HG03135 (cell line): Measurements from ENCODE around the gene BRINP2.

Source experiments
- ATAC-seq: cut with Tn5 transposase; IDR thresholded peaks from one replicate; pipeline ENCODE4 v1.9.1; 2021; ENCODE audit warnings: mild to moderate bottlenecking, moderate library complexity; ENCODE audit not compliant: unreplicated experiment

Gene BRINP2

GRCh38 chr1:177219554-177220458, 49.0 kb downstream of the BRINP2 start:
- no peak for ATAC-seq

GRCh38 chr1:177223359-177223758, 52.6 kb downstream of the BRINP2 start:
- ATAC-seq, result no peak

- ATAC-seq, result no peak
These were observed 57.4 kb downstream of the BRINP2 start for GRCh38 chr1:177227978-177228692.

- ATAC-seq, result no peak
These were observed 57.9 kb downstream of the BRINP2 start for GRCh38 chr1:177228693-177229065.

DNA sequence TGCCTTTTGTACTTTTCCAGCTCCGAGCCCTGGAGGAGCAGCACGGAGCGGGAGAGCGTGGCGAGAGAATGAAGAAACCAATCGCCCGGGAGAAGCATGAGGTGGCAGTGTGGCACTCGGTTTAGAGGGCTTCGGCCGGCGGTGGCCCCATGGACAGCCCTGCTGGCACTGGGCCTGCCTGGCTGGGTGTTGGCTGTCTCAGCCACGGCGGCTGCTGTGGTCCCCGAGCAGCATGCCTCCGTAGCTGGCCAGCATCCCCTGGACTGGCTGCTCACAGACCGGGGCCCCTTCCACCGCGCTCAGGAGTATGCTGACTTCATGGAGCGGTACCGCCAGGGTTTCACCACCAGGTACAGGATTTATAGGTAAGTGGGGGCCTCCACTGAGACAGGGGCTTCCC, 59.0 kb downstream of the BRINP2 start:
- ATAC-seq, result no peak

DNA sequence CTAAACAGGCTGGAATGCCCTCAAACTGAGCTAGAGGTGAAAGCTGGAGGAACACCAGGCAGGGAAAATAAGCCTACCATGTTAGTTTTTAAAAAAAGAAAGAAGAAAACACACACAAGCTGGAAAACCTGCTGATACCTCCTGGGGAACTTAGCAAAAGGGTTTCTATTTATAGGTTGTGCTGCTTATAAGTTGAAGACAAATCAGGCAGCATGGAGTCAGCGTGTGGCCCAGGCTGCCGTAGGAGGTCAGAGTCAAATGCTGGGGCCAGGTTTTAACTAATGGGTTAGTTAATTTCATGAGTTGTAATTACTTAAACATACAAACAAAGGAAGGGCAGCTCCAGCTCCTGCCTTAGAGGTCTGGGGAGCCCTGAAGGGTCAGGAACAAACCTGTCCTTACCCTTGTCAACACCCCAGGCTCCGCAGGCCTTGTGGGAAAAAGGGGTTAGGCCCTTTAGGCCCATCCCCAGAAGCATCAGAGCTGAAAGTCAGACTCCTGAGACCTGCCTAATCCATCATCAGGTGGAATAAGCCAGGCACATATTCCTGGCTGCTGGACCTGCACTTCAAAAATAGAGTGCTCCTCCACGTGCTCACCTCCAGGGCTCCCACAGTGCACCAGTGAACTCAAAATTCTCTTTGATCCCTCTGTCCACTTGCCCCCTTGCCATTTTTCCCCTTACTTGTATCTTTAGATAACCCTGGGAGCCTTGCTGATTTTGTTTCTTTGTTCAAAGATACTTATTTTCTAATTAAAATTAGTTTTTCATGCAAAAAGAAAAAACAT, 59.7 kb downstream of the BRINP2 start:
- ATAC-seq, result no peak

DNA sequence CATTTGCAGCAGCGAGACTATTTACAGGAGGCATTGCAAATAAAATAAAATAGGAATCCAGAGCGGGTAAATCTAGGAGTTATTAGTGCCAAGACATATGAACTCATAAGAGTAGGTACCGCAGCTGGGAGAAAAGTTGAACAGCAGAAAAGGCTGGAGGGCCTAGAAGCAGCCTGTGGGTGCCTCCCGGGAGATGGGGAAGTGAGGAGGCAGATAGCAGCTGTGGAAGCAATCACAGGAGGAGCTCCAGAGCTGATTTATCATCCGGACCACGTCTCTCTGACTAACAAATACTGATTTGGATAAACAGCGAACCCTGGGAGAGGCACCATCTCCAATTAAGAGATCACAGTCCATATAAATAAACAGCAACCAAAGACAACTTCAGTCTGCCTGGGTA, 64.6 kb downstream of the BRINP2 start:
- no peak for ATAC-seq

DNA sequence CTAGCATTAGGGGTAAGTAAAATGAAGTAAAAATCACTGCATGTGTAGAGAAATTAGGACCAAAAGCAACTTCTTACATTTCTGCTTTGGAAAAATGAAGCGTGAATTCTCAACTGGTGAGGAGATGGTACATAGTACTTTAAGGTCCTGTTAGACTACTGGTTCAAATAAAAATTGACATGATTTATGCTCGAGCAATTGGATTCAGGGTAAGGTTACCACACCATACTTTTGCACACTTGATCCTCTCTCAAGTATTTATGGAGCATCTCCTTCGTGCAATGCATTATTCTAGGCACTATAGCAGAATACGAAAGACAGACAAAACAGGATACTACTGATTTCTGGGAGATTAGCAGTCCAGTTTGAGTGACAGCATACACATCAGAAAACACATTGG, 66.2 kb downstream of the BRINP2 start:
- no peak for ATAC-seq

GRCh38 chr1:177238967-177239366, 68.2 kb downstream of the BRINP2 start:
- ATAC-seq, result no peak

GRCh38 chr1:177239792-177240191, 69.0 kb downstream of the BRINP2 start:
- no peak for ATAC-seq

DNA sequence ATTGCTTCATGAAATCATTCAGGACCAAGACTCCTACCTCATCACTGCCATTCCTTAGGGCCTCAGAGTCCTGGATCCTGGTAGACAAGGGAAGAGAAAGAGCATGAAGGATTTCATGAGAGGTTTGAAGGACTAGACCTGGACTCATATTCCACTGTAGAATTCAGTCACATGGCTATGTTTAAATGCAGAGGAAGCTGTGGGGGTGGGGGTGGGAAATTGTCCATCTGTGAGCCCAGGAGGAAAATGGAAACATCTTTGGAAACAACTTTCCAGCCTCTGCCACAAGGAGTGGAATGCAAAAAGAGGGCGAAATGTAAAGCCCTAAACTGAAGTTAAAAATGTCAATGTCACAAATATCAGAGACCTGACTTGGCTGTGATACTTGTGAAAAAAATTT, 73.0 kb downstream of the BRINP2 start:
- ATAC-seq, result no peak

DNA sequence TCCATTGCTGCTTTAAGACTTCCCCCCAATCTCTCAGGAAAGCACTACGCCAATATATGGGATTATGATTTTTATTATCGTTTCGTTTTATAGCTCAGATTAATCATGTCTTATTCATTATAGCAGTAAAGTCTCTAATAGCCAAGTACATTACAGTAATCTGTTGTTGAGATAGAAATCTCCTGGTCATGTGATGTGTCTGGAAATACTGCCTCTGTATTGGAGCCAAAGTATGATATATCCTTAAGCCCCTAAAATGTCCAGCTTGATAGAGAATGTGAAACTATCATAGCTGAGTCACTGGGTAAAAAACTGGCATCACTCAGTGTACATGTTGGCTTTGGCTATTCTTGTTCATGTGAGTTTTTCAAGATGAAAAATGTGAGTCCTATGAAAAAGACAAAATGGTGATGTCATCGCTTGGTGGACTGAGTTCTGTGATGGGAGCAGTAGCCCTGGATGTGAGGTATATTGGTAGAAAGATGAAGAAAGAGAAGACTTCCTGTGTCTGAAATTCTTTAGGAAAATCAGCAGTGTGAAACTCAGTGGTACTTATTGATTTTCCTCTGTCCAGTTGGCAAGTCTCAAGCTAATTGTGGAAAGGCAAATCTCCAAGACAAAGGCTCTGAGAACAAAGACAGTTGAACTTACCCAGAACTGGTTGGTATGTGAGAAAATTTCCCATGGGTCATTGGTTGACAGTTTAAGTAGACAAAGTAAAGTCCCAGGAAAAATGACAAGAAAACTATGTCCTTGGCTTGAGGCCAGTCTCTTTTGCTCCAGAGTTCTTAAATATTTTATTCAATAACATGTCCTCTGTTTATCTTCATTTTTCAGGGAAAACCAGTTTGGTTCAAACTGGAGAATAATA, 76.2 kb downstream of the BRINP2 start:
- no peak for ATAC-seq

DNA sequence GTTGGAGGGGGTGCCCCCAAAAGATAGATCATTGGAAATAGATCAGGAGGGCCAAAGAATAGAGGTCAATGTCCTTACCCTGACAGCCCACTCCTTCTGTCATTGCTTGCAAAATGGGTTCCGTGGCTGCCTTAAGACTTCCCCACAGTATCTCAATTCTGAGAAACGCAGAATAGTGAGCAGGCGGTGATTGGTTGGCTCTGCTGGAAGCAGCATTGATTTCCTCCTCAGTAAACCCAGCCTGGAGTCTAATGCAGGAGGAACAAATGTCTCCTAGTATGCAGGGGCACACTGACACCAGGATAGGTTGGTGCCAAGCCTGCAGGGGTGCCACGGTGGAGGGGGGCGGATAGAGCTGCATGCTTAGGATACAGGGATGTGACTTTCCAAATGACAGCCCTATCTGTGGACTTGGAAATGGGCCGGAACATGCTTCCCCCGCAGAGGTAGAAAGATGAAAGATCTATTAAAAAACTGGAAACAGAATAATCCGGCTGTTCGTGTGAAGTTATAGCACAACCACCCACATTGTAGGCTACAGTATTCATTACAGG, 76.9 kb downstream of the BRINP2 start:
- ATAC-seq, result no peak

- no peak for ATAC-seq
These were observed 77.5 kb downstream of the BRINP2 start for GRCh38 chr1:177248258-177248657.

DNA sequence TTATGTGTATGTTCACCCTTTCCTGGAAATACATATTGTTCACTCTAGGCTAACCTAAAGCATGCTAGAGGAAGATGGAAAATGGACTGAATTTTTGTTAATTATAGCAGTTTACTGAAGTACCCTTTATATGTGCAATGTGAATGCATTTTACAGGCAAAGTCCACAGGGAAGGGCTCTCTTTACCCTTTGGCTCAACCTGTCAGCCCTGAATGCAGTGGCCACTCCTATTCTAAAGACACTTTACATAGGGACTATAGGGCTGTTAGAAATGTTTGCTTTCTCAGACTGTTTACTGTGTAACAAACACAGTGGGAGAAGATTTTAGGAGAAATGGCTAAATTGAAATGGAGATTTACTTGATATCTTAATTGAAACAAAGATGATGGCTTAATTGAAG, 78.5 kb downstream of the BRINP2 start:
- ATAC-seq, result no peak

DNA sequence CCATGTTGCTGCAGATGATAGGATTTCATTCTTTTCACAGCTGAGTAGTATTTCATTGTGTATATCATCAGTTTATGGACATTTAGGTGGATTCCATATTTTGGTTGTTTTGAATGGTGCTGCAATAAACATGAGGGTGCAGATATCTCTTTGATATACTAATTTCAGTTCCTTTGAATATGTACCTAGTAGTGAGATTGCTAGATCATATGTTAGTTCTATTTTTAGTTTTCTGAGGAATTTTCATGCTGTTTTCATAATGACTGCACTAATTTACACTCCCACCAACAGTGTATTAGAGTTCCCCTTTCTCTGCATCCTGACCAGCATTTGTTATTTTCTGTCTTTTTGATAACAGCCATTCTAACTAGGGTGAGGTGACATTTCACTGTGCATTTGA, 82.1 kb downstream of the BRINP2 start:
- ATAC-seq, result no peak

DNA sequence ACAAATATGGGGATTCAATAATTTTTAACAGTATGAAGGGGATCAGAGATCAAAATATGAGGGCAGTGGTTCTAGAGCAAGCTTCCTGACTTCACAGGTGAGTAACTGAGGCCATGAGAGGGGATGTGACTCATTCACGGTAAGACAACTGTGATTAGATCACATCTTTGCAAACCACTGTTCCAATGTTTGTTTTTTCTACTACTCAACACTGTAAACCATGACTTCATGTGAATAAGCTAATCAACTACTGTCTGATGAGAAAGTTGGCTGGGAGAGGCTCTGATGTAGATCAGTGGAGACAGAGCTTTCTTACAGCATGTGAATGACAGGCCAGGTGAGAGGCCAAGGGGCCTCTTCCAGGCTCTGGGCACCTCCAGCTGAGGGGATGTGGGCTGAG, 84.7 kb downstream of the BRINP2 start:
- ATAC-seq, result no peak

DNA sequence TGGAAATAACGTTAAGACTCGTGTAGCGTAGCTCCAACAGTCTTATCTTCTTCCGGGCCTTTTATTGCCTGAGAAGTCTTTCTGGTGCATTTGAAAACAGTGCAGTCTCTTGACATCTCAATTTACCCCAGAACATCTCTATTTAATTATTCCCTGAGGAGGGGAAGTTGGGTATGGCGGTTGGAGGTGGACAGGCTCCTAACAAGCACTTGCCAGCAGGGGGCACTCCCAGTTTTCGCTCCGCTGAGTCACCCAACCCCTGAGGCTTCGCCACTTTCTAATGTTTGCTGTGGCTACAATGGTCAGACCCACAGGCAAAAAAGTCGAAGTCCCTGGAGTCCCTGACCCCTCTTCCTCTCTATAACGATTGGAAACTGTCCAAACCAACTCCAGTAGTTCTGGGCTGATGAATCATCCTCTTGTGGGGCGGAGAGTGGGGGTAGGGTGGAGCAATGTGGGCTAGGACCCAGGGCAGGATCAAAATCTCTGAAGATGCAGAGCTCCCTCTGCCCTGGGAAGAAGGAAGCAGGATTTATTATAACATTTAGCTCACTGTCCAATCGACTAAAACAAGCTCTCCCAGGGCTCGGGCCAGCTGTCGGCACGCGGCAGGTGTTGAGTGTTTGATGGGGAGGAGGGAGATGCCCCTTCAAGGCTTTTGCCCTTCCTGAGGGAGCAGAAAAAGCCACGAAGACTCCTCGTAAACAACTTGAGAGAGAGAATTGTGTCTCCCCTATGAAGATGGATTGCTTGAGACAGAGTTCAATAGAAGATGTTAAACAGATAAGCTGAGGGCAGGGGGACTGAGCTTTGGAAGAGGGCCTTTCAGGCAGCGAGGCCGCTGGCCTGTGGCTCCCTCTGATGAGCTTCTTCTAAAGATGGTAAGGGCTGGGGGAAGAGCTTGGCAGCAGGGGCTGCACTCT, 85.7 kb downstream of the BRINP2 start:
- ATAC-seq, result no peak

DNA sequence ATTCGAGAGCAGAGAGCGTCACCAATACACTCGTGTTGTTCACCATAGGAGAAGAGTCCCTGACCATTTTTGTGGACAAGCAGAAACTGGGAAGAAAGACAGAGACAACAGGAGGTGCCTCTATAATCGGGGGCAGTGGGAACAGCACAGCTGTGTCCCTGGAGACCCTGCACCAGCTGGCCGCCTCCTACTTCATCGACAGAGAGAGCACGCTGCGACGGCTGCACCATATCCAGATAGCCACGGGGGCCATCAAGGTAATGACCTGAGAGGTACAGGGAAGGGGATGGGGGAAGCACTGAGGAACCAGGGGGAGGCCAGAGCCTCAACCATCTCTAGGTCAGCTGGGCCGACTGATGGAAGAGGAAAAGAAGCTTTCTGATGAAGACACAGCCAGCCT, 86.4 kb downstream of the BRINP2 start:
- ATAC-seq, result no peak
